A549 (cell line): ENCODE results near the gene PDLIM5. TPM values are rescaled to one million over a fixed set of nuclear protein-coding genes. Genes with fewer than 3 reads are reported as not detected.
A peak's percentile ranks its signal among the peaks of the same experiment; 100 is the strongest.

ENCODE experiments used
- ATAC-seq, 2 experiments: fragments of 200-7000 bp in 1 of 2; fragments of >200 bp in 1 of 2; cut with Nextera tagmentation in 1 of 2; cut with Tn5 transposase in 1 of 2; 3 replicates each; pipeline versions ENCODE4 v1.8.0 to v1.9.1; 2018 to 2020; ENCODE audit warnings: mild to moderate bottlenecking in 1 of 2, moderate library complexity in 1 of 2
- CTCF ChIA-PET: fragments of 300-600 bp; sonication (Branson Sonifier 250); formaldehyde crosslinking; extraction: SDS; loops from one replicate; lab custom pipeline; 2021; ENCODE audit warnings: antibody characterized with exemption, inconsistent platforms; lab: Yijun Ruan, JAX
- POLR2A ChIA-PET: fragments of 350-600 bp; formaldehyde crosslinking; extraction: SDS; loops from one replicate; lab custom pipeline; 2021; ENCODE audit warnings: antibody characterized with exemption, inconsistent platforms; lab: Yijun Ruan, JAX
- DNase-seq, 2 experiments: peaks; one replicate each; pipeline versions ENCODE4 v3.0.0 to v3.0.0-alpha.2; 2011 to 2016; ENCODE audit warnings: low read depth in 1 of 2, low spot score in 1 of 2
- FAIRE-seq: peaks from 2 replicates; lab custom pipeline; 2011; peaks lifted over from hg19 to GRCh38; lab: Jason Lieb, UNC
- H3K27ac ChIP-seq, 2 experiments: fragments of >200 bp; sonication (Bioruptor Twin); formaldehyde crosslinking; 3 replicates each; pipeline ENCODE4 v1.5.1; 2016 to 2017
- H3K4me1 ChIP-seq: fragments of >200 bp; sonication (Bioruptor Twin); formaldehyde crosslinking; 3 replicates; pipeline ENCODE4 v1.6.1; 2016
- H3K4me2 ChIP-seq: fragments of >200 bp; sonication (Bioruptor Twin); formaldehyde crosslinking; 3 replicates; pipeline ENCODE4 v1.6.1; 2016
- H3K4me3 ChIP-seq: fragments of >200 bp; sonication (Bioruptor Twin); formaldehyde crosslinking; 3 replicates; pipeline ENCODE4 v1.5.1; 2016
- H3K9me3 ChIP-seq: fragments of >200 bp; sonication (Bioruptor Twin); formaldehyde crosslinking; 3 replicates; pipeline ENCODE4 v1.6.1; 2016
- BHLHE40 ChIP-seq: IDR thresholded peaks from 2 replicates; pipeline ENCODE4 v1.6.1; 2012; ENCODE audit warnings: low read depth, low read length, inconsistent platforms
- CBX2 ChIP-seq: fragments of 200-600 bp; sonication (generic); IDR thresholded peaks from 2 replicates; pipeline ENCODE4 v1.6.1; 2016; ENCODE audit warnings: low read depth, mild to moderate bottlenecking, borderline replicate concordance
- EHF ChIP-seq: fragments of 250-450 bp; sonication (Bioruptor Pico); IDR thresholded peaks from 2 replicates; pipeline ENCODE4 v1.5.0; 2020; ENCODE audit warnings: mild to moderate bottlenecking
- ESRRA ChIP-seq: fragments of 150-350 bp; IDR thresholded peaks from 2 replicates; pipeline ENCODE4 v1.6.1; 2014; ENCODE audit warnings: mild to moderate bottlenecking, low read length, borderline replicate concordance
- FOXS1 ChIP-seq: fragments of 250-450 bp; sonication (Bioruptor Pico); IDR thresholded peaks from 2 replicates; pipeline ENCODE4 v1.5.0; 2020; ENCODE audit warnings: mild to moderate bottlenecking, moderate library complexity
- HDAC2 ChIP-seq: fragments of 200-600 bp; sonication (generic); IDR thresholded peaks from 2 replicates; pipeline ENCODE4 v1.6.1; 2016
- HOXB13 ChIP-seq: fragments of 250-450 bp; sonication (Bioruptor Pico); IDR thresholded peaks from 2 replicates; pipeline ENCODE4 v1.5.0; 2020; ENCODE audit warnings: low read depth, mild to moderate bottlenecking, moderate library complexity
- JUN ChIP-seq, 2 experiments: fragments of >200 bp; sonication (Bioruptor Twin); formaldehyde crosslinking; IDR thresholded peaks; 2 replicates in 1 of 2; 3 replicates in 1 of 2; pipeline ENCODE4 v1.6.1; 2016 to 2017
- JUNB ChIP-seq: fragments of >200 bp; sonication (Bioruptor Twin); formaldehyde crosslinking; IDR thresholded peaks from 2 replicates; pipeline ENCODE4 v1.6.1; 2016
- MAFK ChIP-seq: fragments of 450-650 bp; IDR thresholded peaks from 2 replicates; pipeline ENCODE4 v1.6.1; 2014; ENCODE audit not compliant: partially characterized antibody
- MYC ChIP-seq: IDR thresholded peaks from 2 replicates; pipeline ENCODE4 v1.6.1; 2012; ENCODE audit warnings: mild to moderate bottlenecking, inconsistent platforms, low read length, improper control_type of control experiment, borderline replicate concordance
- NFE2L2 ChIP-seq: fragments of 150-350 bp; conservative IDR thresholded peaks from 2 replicates; pipeline ENCODE4 v1.6.1; 2014; ENCODE audit warnings: low read length
- PHF8 ChIP-seq: fragments of 200-600 bp; sonication (generic); IDR thresholded peaks from 2 replicates; pipeline ENCODE4 v1.6.1; 2016; ENCODE audit warnings: low read depth, mild to moderate bottlenecking, antibody characterized with exemption, moderate library complexity, borderline replicate concordance
- POLR2AphosphoS2 ChIP-seq: conservative IDR thresholded peaks from 2 replicates; pipeline ENCODE4 v1.6.1; 2012; ENCODE audit warnings: low read length, improper control_type of control experiment, inconsistent platforms
- TP53 ChIP-seq: fragments of 250-450 bp; sonication (Bioruptor Pico); IDR thresholded peaks from 2 replicates; pipeline ENCODE4 v1.5.0; 2021; ENCODE audit warnings: mild to moderate bottlenecking, moderate library complexity
- ZC3H11A ChIP-seq: fragments of 450-650 bp; IDR thresholded peaks from 2 replicates; pipeline ENCODE4 v1.6.1; 2014; ENCODE audit warnings: antibody characterized with exemption, mild to moderate bottlenecking
- WGBS: methylation state at CpG from one replicate; pipeline ENCODE4 v1.1.6; 2017; ENCODE audit errors: missing lambda C conversion rate; 5-methylcytosine and 5-hydroxymethylcytosine counted together
- polyA plus RNA-seq, 4 experiments: library from polyadenylated mRNA; depleted of rRNA in 3 of 4; stranded (reverse); fragments of >200 nt; fragmentation: RNase III in 1 of 4; extraction: RNeasy Plus Mini Kit Qiagen cat#74134 plus additional on column Dnase treatment in 1 of 4; gene quantifications; 2 replicates in 3 of 4; 3 replicates in 1 of 4; pipeline ENCODE4 v1.2.3, GENCODE V29; 2011 to 2017
- TF ChIP-seq, protein P1 (sequence below): IDR thresholded peaks from 2 replicates; pipeline ENCODE4 v1.6.1; 2012
- TF ChIP-seq, protein P2 (sequence below): fragments of 150-350 bp; IDR thresholded peaks from 2 replicates; pipeline ENCODE4 v1.6.1; 2014; ENCODE audit warnings: low read depth, mild to moderate bottlenecking, low read length
- TF ChIP-seq, protein P3 (sequence below): fragments of >200 bp; sonication (Bioruptor Twin); formaldehyde crosslinking; IDR thresholded peaks from 2 replicates; pipeline ENCODE4 v1.6.1; 2016
- TF ChIP-seq, protein P4 (sequence below): fragments of 250-450 bp; sonication (Bioruptor Pico); IDR thresholded peaks from 2 replicates; pipeline ENCODE4 v1.5.0; 2020; ENCODE audit warnings: low read depth, mild to moderate bottlenecking, moderate library complexity

PDLIM5 gene
- polyA plus RNA-seq, 2 of the 4 experiments (the other 2 are of a cell fraction): 54.2 to 242 TPM

DNA sequence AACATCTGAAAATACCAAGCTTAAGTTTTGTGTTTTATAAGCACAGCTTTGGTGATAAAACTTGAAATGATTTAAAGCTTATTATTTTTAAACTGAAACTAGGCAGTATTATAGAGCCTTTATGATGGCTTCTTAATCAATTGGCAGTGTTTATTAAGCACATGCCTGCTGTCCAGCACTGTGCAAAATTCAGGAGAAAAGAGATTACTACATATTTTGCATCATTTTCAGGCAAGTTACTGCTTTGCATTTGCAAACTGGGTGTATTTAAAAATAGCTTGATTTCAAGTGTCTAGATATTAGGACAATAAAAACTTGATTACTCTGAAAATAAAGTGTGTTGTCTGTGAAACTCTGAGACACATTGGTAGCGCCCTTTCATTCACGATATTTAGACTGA, 126.5 kb downstream of the PDLIM5 start:
- WGBS: 82% methylated on average over 2 of the region's 2 CpGs
- Histone ChIP-seq H3K9me3 (no peaks in the 10 kb centered on the region), H3K4me2 (no peak overlapping the region), H3K4me1 (peaks cover 53% of the 10 kb centered on the region), H3K27ac (no peak overlapping the region), H3K4me3 (no peak overlapping the region)
- TF ChIP-seq HDAC2 (no peak), MYC (no peak), PHF8 (no peak), MAFK (no peak), NFE2L2 (no peak), FOXS1 (CRISPR knock-in tag) (no peak), TP53 (CRISPR knock-in tag) (no peak), HOXB13 (CRISPR knock-in tag) (no peak), EHF (no peak), JUN (IDR thresholded peaks at IDR 0.05) (no peak), ZC3H11A (no peak), JUNB (no peak), ESRRA (no peak)
- TF ChIP-seq, protein P1, sequence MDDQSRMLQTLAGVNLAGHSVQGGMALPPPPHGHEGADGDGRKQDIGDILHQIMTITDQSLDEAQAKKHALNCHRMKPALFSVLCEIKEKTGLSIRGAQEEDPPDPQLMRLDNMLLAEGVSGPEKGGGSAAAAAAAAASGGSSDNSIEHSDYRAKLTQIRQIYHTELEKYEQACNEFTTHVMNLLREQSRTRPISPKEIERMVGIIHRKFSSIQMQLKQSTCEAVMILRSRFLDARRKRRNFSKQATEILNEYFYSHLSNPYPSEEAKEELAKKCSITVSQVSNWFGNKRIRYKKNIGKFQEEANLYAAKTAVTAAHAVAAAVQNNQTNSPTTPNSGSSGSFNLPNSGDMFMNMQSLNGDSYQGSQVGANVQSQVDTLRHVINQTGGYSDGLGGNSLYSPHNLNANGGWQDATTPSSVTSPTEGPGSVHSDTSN: no peak
- TF ChIP-seq, protein P2, sequence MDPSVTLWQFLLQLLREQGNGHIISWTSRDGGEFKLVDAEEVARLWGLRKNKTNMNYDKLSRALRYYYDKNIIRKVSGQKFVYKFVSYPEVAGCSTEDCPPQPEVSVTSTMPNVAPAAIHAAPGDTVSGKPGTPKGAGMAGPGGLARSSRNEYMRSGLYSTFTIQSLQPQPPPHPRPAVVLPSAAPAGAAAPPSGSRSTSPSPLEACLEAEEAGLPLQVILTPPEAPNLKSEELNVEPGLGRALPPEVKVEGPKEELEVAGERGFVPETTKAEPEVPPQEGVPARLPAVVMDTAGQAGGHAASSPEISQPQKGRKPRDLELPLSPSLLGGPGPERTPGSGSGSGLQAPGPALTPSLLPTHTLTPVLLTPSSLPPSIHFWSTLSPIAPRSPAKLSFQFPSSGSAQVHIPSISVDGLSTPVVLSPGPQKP: no peak
- TF ChIP-seq, protein P3, sequence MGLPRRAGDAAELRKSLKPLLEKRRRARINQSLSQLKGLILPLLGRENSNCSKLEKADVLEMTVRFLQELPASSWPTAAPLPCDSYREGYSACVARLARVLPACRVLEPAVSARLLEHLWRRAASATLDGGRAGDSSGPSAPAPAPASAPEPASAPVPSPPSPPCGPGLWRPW: no peak
- DNase-seq: no peak
- FAIRE-seq: no peak
- ChIA-PET POLR2A (no interaction called here), CTCF (no interaction called here)
- no peak for ATAC-seq

DNA sequence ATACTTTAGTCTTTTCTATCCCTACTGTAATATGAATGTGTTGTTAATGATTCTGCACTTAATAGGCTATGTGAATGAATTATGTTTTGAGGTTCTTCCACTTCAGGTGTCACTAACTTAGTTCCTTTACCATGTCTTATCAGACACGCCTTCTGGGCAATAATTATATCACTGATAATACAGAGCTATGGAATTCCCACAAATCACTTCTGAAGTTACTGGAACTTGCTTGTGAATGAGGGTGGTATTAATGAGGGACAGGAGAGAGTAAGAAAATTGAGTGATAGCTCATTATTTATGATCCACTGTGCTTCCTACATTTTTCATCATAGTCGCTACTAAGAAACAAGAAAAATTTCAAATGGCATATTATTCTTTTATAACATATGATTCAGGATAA, 130.0 kb downstream of the PDLIM5 start:
- DNase-seq (no peak), FAIRE-seq (no peak), ATAC-seq (no peak)
- Histone ChIP-seq H3K4me1 (peaks cover 29% of the 10 kb centered on the region), H3K9me3 (no peaks in the 10 kb centered on the region), H3K27ac (no peak overlapping the region), H3K4me2 (no peak overlapping the region), H3K4me3 (no peak overlapping the region)
- TF ChIP-seq POLR2AphosphoS2: no peak
- no peak for TF ChIP-seq CBX2
- TF ChIP-seq, protein P4, sequence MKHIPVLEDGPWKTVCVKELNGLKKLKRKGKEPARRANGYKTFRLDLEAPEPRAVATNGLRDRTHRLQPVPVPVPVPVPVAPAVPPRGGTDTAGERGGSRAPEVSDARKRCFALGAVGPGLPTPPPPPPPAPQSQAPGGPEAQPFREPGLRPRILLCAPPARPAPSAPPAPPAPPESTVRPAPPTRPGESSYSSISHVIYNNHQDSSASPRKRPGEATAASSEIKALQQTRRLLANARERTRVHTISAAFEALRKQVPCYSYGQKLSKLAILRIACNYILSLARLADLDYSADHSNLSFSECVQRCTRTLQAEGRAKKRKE: no peak
- 99% methylated on average over 2 of the region's 2 CpGs for WGBS
- CTCF ChIA-PET: no interaction called here
- POLR2A ChIA-PET: no interaction called here

DNA sequence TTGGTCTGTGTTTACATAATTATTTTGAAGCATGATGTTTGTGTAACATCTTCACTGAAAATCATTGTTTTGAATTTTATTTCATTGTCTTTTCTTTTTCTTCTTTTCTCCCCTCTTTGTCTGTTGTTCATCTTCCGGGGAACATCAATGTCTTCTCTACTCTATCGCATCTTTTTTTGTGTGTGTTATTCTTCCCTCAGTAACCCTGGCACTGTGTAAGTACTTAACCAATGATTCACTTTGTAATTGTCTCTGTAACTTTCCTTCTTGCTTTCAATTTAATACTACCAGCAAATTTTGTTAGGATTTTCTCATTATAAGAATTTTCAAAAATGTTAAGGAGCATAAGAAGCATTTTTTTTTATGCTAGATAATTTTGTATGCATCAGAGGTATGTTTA, 130.8 kb downstream of the PDLIM5 start:
- Histone ChIP-seq H3K9me3 (no peaks in the 10 kb centered on the region), H3K4me2 (peak overlapping the region; percentile 32), H3K4me1 (peaks cover 22% of the 10 kb centered on the region), H3K27ac (no peak overlapping the region), H3K4me3 (no peak overlapping the region)
- POLR2A ChIA-PET: no interaction called here
- CTCF ChIA-PET: no interaction called here
- ATAC-seq: no peak
- no peak for DNase-seq
- no peak for FAIRE-seq
- TF ChIP-seq BHLHE40: no peak
- TF ChIP-seq, protein P1: no peak
- 49% methylated on average over 2 of the region's 2 CpGs for WGBS
